ENCODE data around the gene CHCHD3.

GRCh38 chr7:133036289-133036688 lies 45.6 kb downstream of the CHCHD3 start:
- TF ChIP-seq CTCF (optimal IDR thresholded peaks at IDR 0.05 in 1 of 3, IDR thresholded peaks at IDR 0.05 in 1 of 3, conservative IDR thresholded peaks at IDR 0.05 in 1 of 3; ENCODE audit: extremely low read depth in 1 of 3, insufficient read depth in 2 of 3, low read length in 3 of 3) (no peak), EZH2 (IDR thresholded peaks at IDR 0.05; ENCODE audit: low read length) (no peak)
